ENCODE measurements around the gene ARHGAP27.

- no peak for TF ChIP-seq CTCF (IDR thresholded peaks at IDR 0.05; ENCODE audit: insufficient read depth, low read depth, low read length)
- TF ChIP-seq EZH2 (IDR thresholded peaks at IDR 0.05; ENCODE audit: insufficient read depth, low read length): no peak
These were observed 22.3 kb downstream of the ARHGAP27 start for GRCh38 chr17:45410144-45411091.
